Frontal cortex (tissue), 4 donors: Measurements from ENCODE around the gene GFRA1. TPM values are rescaled to one million over a fixed set of nuclear protein-coding genes. Genes with fewer than 3 reads are reported as not detected.

ENCODE experiments used
- DNase-seq, 2 donors: peaks; one replicate each; pipeline ENCODE4 v3.0.0; 2012; ENCODE audit warnings: low spot score in 2 of 2
- FAIRE-seq: peaks from 2 replicates; lab custom pipeline; 2012; peaks lifted over from hg19 to GRCh38; lab: Jason Lieb, UNC
- total RNA-seq: library from RNA; depleted of rRNA; stranded (reverse); fragments of >200 nt; gene quantifications from one replicate; pipeline ENCODE4 v1.2.3, GENCODE V29; 2014
- donor health status: control.
- donor health status: control.
- donor health status: control.

GFRA1 gene
- total RNA-seq, 1 donor from 2014 or later: 8.2 TPM

DNA sequence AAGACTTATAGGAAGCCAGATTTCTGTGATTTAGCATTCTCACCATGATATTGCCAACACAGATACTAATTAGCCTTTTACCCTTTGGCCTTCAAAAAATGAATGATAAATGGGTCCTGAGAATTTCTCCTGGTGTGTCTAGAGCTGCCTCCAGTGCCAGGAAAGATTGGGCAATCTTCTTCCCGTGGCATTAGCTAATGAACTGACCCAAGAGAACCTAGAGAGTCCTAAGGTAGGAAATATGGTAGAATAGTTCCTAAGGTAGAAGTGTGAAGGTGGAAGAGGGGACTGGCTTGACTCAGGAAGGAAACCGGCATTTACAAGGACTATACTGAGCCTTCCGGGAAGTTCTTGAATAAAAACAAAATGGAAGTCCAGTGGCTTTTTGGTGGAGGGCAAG lies 133.1 kb downstream of the GFRA1 start:
- FAIRE-seq: no peak

DNA sequence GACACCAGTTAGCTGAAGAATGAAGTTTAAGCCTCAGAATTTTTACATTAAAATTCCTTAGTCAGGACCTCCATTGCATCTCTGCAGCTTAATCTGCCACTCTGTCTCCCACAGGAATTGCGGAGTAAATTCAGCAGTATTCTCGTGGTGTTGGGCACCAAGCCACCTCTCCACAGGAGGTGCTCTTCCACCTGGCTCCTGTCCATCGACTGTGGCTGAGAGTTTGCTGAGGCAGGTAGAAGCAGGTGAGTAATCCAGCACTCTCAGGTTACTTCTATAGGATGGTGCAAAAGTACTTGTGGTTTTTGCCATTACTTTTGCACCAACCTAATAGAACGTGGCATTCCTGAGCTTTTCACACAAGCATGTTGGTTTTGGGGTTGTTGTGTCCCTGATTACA lies 134.1 kb downstream of the GFRA1 start:
- DNase-seq (no peak), FAIRE-seq (no peak)

More for the DNA sequence above, 133.1 kb downstream of the GFRA1 start:
- DNase-seq: no peak

DNA sequence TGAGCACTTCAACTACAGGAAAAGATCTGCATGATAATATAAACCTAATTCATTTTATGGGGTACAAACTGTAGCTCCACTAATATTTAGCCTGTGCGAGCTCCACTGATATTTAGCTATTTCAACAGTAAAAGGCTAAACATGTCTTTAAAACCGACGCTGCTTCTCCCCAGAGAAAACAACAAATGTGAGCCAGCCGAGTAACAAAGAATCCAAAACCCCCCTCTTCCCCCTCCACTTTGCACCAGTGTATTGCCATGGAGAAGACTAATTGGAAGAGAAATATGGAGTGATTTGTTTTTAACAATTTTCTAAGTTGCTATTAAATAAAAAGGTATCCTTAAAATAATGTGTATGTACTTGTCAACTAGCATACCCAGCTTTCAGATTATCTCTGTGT lies 136.7 kb downstream of the GFRA1 start:
- DNase-seq: no peak
- no peak for FAIRE-seq

DNA sequence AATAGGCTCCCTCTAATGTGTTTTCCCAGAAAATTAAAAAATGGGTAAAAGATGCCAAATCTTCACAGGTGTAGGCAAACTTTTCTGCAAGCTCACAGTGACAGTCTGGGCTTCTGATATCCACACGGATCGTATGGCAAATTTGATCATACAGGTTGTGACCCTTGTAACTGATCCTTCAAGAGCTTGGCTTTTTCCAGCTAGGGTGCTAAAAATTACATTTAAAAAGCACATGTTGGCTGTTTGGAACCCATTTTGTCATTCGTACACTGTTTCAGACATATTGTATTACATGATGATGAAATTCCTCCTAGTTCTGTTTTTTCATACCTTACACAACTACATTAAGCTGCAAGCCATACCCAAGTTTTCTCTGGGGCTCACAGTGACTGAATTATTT lies 138.7 kb downstream of the GFRA1 start:
- no peak for DNase-seq
- FAIRE-seq: no peak

DNA sequence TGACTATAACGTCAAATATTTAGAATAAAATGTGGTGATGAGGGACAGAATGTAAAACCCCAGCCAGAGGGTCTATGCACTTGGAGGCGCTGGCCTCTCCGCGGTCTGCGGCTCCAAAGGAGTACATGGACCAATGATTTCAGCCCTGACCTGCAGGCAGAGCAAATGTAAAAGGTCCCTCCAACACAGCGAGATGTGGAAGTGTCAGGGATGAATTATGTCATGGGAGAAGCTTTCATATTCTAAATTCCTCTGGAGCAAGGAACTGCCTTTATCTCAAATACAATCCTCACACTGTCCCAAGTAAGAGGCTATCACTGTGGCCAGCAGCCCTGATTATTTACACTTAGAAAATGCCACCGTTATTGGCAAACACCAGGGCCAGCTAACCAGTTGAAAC lies 139.4 kb downstream of the GFRA1 start:
- FAIRE-seq (no peak), DNase-seq (no peak)

DNA sequence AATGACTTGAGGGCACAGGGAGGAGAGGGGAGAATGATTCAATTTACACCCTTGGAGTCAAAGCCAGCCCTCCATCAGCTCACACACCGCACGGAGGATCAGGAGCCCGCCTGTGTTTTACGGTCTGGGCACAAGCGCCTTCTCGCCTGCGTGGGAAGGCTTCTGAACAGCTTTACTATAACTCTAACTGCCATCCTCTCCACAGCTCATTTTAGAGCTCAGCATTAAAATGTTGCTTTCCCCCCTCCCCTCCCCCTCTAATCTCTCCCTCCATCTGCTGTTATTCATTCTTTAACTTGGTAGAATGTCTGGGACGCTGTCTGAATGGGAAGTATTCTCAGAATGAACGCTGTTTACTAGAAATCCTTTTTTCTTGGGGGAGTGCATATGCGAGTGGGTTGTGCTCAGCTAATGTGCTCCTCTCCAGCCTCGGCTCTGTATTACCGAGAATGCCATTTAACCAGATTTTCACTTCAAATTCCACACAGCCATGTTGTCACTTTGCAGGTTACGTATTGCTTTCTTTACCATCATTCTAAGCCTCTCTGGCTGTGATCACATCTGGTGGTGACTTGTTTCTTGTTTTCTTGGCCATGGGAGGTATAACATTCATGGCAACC lies 140.1 kb downstream of the GFRA1 start:
- DNase-seq (no peak), FAIRE-seq (no peak)

DNA sequence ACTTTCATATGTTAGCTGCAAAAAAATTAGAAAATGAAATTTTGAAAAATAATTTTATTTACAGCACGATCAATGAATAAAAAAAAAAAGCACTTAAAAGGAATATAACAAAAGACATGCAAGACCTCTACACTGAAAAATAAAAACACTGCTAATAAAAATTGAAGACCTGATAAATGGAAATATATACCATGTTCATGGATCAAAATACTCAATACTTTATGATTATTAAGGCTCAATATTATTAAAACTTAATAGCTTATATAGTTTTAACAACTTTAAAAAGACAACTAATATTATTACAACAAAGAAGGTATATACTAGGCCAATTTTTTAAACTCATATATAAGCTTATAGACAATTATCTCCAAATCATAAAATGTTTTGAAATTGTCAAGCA lies 143.0 kb downstream of the GFRA1 start:
- DNase-seq (no peak), FAIRE-seq (peak; percentile 93)

DNA sequence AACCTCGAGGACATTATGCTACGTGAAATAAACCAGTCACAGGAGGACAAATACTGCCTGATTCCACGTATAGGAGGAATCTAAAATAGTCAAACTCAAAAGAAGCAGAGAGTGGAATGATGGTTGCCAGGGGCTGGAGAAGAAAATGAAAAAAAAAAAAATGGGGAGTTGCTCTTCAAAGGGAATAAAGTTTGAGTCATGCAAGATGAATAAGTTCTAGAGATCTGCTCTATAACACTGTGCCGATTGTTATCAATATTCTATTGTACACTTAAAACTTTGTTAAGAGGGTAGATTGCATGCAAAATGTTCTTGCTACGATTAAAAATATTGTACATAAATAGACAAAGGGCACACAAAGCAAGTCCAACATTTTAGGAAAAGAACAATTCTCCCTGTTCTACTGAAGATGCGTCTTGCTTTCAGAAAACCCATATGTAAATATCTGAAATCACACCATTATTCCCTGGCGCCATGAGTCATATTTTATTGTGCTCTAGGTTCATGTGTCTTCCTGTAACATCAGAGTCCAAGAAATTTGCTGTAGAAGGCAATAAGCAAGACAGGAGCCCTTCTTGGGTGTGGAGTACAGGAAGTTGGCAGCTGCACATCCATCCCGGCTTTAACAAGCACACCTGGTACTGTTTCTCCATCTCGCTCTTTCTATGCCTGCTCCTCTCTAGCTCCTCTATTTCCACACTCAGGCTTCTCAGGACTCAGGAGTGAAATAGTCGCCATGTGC lies 145.9 kb downstream of the GFRA1 start:
- FAIRE-seq (no peak), DNase-seq (no peak)

DNA sequence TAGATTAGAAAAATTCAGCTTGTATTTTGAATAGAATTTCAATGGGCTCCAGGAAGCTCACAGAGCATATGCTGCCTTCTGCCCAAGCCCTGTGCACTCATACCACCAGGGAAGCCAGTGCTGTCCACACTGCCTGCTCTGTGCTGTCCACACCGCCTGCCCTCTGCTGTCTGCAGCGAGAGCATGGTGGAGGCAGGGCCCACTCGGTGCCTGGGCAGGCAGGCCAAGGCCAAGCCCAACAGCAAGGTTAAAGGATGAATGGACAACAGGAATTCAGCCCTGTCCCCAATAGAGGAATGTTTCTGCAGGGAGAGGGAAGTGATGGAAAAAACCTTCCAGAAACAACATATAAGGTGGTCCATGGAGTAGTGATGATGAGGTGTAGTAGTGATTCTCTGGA lies 146.8 kb downstream of the GFRA1 start:
- FAIRE-seq (no peak), DNase-seq (no peak)

DNA sequence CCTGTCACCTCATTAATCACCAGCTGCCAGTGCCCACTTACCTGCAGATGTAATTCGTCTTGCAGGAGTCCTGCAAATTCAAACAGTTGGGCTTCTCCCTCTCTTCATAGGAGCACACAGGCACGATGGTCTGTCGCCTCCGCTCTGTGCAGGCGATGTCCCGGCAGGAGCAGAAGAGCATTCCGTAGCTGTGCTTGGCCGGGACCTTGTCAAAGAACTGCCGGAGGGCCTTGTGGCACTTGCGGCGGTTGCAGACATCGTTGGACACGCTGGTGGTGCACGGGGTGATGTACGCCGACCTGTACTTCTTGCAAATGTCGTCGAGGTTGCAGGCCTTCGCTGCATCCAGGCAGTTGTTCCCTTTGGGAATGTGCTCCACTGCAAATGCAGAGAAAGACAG lies 147.8 kb downstream of the GFRA1 start:
- FAIRE-seq (no peak), DNase-seq (no peak)

DNA sequence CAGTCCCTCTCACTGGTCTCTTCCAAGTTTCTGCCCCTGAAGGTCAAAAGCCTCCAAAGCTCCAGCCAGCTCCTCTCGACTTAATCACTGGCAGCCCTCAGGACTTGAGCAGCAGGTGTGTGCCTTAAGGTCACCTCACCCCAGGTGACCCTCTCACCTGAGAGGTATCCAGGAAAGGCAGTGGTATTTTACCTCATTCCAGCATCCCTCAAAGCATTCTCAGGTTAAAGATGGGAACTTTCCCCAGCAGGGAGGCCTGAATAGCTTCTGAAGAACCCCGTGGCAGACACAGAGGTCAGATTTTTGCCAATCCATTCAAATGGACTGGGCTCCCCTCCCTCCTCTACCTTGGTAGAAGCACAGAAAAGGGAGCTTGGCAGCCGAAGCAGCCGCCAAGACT lies 148.2 kb downstream of the GFRA1 start:
- DNase-seq (no peak), FAIRE-seq (no peak)

DNA sequence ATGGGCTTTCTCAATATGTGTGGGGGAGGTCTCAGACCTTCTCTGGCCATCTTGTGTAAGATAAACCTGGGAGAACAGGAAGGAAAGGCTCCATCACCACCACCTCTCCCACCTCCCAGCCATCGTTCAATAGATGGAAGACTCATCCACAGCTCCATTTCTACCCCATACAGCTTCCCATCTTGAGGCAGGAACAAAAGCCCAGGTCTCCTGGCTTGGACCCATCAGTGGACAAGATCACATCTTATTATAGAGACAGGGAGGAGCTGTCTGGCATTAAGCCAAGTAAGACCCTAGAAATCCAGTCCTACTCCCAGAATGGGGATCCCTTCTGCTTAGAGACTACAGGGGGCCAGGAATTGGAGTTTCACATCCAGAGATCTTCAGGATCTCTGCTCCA lies 150.3 kb downstream of the GFRA1 start:
- no peak for DNase-seq
- FAIRE-seq: no peak

DNA sequence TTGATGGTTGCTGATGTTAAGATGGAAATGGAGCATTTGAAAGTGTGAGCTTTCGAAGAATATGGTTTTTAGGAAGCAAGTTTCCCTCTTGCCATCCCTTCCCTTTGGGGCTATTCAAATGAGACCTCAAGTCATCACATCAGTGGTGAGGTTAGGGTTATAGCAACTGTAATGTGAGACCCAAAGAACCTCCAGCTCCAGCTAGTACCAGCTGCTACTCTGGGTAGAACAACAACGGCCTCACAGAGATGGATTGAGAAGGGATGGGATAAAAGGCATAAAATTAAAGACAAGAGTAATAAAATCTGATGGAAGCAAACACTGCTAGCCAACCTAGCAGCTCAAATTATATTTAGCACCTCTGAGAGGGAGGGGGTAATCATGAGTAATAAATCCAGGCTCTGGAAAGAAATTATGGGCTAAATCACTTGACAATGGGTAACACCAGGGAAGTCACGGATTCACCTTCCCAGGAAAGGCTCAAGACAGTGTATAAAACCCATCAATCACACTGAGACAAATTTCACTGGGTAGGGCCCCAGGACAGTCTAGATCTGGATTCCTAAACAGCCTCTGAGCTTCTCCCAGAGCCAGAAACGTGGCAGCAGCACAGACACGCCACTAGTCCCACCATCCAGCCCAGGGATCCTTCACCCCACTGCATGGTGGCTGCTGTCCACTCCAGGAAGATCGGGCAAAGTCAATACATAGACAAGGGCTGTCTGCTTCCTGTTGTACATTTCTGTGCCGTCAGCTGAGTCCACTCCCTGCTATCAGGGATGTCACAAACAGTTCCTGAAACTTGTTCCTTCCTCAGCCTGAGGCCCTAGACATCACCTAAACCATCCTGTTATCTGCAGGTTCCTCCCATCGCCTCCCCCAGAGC lies 151.1 kb downstream of the GFRA1 start:
- FAIRE-seq (no peak), DNase-seq (no peak)

DNA sequence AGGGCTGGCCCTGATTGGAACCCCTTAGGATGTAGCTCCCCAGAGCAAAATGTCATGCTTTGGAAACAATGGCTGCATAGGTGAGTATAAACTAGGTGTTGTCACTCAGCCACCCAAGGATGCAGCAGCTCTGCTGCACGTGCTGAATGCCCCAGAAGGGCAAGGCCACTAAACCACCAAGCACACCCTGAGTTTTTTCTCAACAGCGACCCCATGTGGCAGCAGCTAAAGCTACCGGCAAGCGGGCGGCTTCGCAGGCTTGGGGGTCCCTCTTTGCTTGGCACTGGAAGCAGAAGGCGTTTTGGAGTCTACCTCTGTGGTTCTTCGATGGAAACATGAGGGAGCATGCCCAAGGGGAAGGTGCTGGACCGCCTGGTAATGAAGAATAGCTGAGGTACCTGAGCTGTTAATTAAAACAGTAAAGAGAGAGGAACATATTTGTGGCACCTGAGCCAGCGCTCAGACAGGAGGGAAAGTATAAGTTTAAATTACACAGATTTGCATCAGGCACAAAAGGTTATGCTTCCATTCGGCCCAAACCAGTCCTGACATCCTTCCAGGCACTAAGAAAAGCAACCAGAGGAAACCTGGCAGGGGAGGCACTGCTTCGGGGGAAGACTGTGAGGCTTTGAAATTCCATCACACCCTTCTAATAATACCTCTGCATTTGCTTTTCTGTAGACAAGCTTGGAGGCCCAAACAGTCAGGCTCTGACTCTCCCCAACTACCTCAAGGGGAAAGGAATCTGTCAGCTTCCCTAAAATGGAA lies 152.1 kb downstream of the GFRA1 start:
- FAIRE-seq (no peak), DNase-seq (no peak)

DNA sequence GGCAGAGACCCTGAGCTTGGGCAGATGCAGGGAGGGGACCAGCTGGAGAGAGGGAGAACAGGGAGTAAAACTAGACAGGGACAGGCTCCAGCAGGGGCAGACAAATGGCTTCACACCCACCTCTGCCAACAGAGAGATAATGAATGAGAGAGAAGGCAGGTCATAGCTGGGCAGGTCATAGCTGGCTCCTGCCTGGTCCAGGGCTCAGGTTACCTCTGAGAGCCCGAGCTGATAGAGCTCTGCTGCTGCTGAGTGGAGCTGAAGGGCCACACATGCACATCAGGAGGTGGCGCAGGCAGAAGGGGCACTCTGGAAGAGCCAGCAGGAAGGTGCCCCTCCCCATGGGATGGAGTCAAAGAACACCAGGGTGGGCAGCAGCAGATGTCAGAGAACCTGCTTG lies 154.2 kb downstream of the GFRA1 start:
- DNase-seq (no peak), FAIRE-seq (no peak)

DNA sequence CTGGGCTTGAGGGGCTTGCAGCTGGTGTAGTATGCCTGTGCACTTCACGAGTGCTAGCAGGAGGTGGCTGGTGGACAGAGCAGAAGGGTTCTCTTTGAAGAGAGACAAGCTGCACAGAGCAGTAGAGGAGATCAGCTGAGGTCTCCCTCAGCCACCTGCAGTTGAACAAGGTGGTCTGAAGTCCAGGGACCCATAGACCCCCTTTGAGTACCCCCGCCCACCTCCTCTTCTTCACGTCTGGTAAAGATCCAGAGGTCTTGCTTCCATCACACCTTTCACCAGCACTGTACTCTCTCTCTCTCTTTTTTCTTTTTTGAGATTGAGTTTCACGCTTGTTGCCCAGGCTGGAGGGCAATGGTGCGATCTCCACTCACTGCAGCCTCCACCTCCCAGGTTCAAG lies 157.2 kb downstream of the GFRA1 start:
- FAIRE-seq: no peak
- DNase-seq: no peak

DNA sequence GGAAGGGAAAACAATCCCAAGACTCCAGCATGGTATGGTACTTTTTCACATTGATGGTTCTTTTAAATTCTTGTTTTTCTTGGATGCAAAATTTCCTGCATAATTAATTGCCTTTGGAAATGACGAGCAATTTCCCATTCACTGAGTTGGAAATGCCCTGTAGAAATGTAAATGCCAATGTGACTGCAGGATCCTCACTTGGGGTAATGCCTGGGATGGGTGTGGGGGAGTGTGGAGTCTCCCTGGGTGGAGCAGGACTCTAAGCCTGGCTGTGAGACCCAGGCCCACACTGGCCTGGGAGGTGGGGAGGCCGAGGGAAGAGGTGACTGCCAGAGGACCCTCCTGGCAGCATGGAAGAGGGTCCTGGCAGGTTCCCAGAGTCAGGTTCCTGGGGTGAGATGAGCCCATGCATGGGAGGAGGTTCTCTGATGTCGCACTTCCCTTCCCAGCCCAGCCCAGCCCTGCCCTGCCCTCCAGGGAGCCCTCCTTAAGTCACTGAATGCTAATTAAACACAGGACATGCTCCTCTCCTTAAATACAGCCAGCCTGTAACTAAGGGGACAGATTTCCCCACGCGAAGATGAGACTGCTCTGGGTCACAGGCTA lies 157.9 kb downstream of the GFRA1 start:
- FAIRE-seq: no peak
- DNase-seq: no peak

DNA sequence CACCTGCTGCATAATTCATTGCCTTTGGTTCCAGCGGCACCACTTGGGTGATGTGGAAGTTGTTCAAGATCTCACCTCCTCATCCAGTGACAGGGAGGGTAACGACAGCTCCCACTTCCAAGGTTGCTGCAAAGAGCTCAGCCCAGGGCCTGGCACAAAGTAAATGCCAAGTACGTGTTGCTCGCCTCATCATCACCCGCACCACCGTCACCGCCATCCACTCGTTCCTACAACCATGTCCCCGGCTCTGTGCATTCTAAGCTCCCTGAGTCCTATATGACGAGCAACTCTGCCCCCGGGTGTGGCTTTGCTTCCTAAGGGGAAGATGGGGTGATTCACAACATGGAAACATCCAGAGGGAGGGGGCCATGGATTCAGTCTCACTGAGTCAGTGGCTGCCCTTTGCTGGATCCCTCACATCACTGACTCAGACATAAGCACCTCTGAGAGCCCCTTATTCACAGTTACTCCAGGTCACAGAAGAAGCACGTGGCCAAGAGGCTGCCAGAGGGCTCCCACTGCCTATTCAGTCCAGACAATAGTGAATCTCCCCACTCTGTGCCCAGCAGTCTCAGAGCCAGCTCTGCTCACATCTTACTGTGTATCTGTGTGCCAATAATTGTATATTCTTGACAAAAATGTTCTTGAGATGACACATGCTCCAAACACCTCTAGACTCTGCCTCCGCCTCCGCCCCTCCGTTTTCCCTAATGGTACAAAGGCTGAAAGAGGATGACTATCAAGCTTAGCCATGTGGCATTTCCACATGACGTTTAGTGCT lies 159.1 kb downstream of the GFRA1 start:
- no peak for FAIRE-seq
- no peak for DNase-seq
